Muscle layer of duodenum (tissue), 2 donors: ENCODE results near the gene RASSF3.

Experiments
- H3K27ac ChIP-seq: one replicate; pipeline ENCODE4 v1.7.0; 2013; ENCODE audit warnings: mild to moderate bottlenecking, low read length
- H3K27me3 ChIP-seq: one replicate; pipeline ENCODE4 v1.7.0; 2013; ENCODE audit warnings: low read depth, mild to moderate bottlenecking, control low read depth, low read length
- H3K36me3 ChIP-seq, 2 donors: one replicate each; pipeline ENCODE4 v1.7.0; 2013; ENCODE audit warnings: low read length in 2 of 2, control low read depth in 1 of 2, mild to moderate bottlenecking in 1 of 2; ENCODE audit not compliant: insufficient read depth in 2 of 2, control insufficient read depth in 1 of 2
- H3K4me1 ChIP-seq, 2 donors: one replicate each; pipeline ENCODE4 v1.7.0; 2013; ENCODE audit warnings: low read length in 2 of 2, mild to moderate bottlenecking in 2 of 2, control low read depth in 1 of 2, moderate library complexity in 1 of 2; ENCODE audit not compliant: insufficient read depth in 2 of 2, control insufficient read depth in 1 of 2
- H3K4me3 ChIP-seq, 2 donors: one replicate each; pipeline ENCODE4 v1.7.0; 2013; ENCODE audit warnings: low read length in 2 of 2, low read depth in 1 of 2, mild to moderate bottlenecking in 1 of 2
- H3K9me3 ChIP-seq, 2 donors: one replicate each; pipeline ENCODE4 v1.7.0; 2013; ENCODE audit warnings: low read length in 2 of 2, control low read depth in 1 of 2, mild to moderate bottlenecking in 1 of 2; ENCODE audit not compliant: control insufficient read depth in 1 of 2
- donor health status: healthy.

RASSF3 gene

GRCh38 chr12:64673490-64674169 lies 63.3 kb downstream of the RASSF3 start:
- peaks cover 49 to 60% of the 10 kb centered on the region in 2 donors for H3K4me1 ChIP-seq
- no peak overlapping the region for H3K4me3 ChIP-seq
- H3K27me3 ChIP-seq, result no peaks in the 10 kb centered on the region
- H3K36me3 ChIP-seq, result no peaks in the 10 kb centered on the region
- peak overlapping the region; percentile 90 for H3K27ac ChIP-seq
- H3K9me3 ChIP-seq, result no peaks in the 10 kb centered on the region

- peak overlapping the region; percentile 90 for H3K27ac ChIP-seq
- peaks cover 50 to 65% of the 10 kb centered on the region in 2 donors for H3K4me1 ChIP-seq
Measured at GRCh38 chr12:64674367-64674922, 64.2 kb downstream of the RASSF3 start.

GRCh38 chr12:64675795-64676194 lies 65.5 kb downstream of the RASSF3 start:
- H3K4me1 ChIP-seq, result peaks cover 46 to 73% of the 10 kb centered on the region in 2 donors
- peak overlapping the region in 1 of 2 donors; percentile 11 for H3K4me3 ChIP-seq
- peak overlapping the region; percentile 75 for H3K27ac ChIP-seq
- H3K9me3 ChIP-seq, result no peaks in the 10 kb centered on the region
- H3K27me3 ChIP-seq, result no peaks in the 10 kb centered on the region
- no peaks in the 10 kb centered on the region for H3K36me3 ChIP-seq

More at GRCh38 chr12:64674367-64674922, 64.2 kb downstream of the RASSF3 start:
- H3K9me3 ChIP-seq, result no peaks in the 10 kb centered on the region
- H3K36me3 ChIP-seq, result no peaks in the 10 kb centered on the region
- no peak overlapping the region for H3K4me3 ChIP-seq
- H3K27me3 ChIP-seq, result no peaks in the 10 kb centered on the region

GRCh38 chr12:64678248-64678647 lies 68.0 kb downstream of the RASSF3 start:
- peaks cover 40 to 78% of the 10 kb centered on the region in 2 donors for H3K4me1 ChIP-seq
- no peaks in the 10 kb centered on the region for H3K27me3 ChIP-seq
- H3K27ac ChIP-seq, result no peak overlapping the region
- no peaks in the 10 kb centered on the region for H3K36me3 ChIP-seq
- H3K9me3 ChIP-seq, result no peaks in the 10 kb centered on the region
- H3K4me3 ChIP-seq, result no peak overlapping the region

GRCh38 chr12:64678835-64679234 lies 68.5 kb downstream of the RASSF3 start:
- Histone ChIP-seq H3K4me3 (no peak overlapping the region), H3K9me3 (no peaks in the 10 kb centered on the region), H3K4me1 (peaks cover 36 to 78% of the 10 kb centered on the region in 2 donors), H3K27ac (no peak overlapping the region), H3K36me3 (no peaks in the 10 kb centered on the region), H3K27me3 (no peaks in the 10 kb centered on the region)

GRCh38 chr12:64679487-64680001 lies 69.2 kb downstream of the RASSF3 start:
- H3K27me3 ChIP-seq, result no peaks in the 10 kb centered on the region
- H3K9me3 ChIP-seq, result no peaks in the 10 kb centered on the region
- H3K36me3 ChIP-seq, result no peaks in the 10 kb centered on the region
- H3K4me3 ChIP-seq, result peak overlapping the region; percentile 18 to 25
- H3K27ac ChIP-seq, result peak overlapping the region; percentile 82
- H3K4me1 ChIP-seq, result peaks cover 29 to 79% of the 10 kb centered on the region in 2 donors

GRCh38 chr12:64680235-64680634 lies 69.9 kb downstream of the RASSF3 start:
- Histone ChIP-seq H3K36me3 (no peaks in the 10 kb centered on the region), H3K4me3 (peak overlapping the region in 1 of 2 donors; percentile 18), H3K27ac (peak overlapping the region; percentile 82), H3K27me3 (no peaks in the 10 kb centered on the region), H3K4me1 (peaks cover 28 to 78% of the 10 kb centered on the region in 2 donors), H3K9me3 (no peaks in the 10 kb centered on the region)

GRCh38 chr12:64681200-64682052 lies 71.1 kb downstream of the RASSF3 start:
- Histone ChIP-seq H3K27me3 (no peaks in the 10 kb centered on the region), H3K27ac (no peak overlapping the region), H3K36me3 (no peaks in the 10 kb centered on the region), H3K4me1 (peaks cover 22 to 73% of the 10 kb centered on the region in 2 donors), H3K4me3 (no peak overlapping the region), H3K9me3 (no peaks in the 10 kb centered on the region)

- no peaks in the 10 kb centered on the region for H3K36me3 ChIP-seq
- H3K27ac ChIP-seq, result peak overlapping the region; percentile 17
- H3K27me3 ChIP-seq, result no peaks in the 10 kb centered on the region
- peak overlapping the region in 1 of 2 donors; percentile 36 for H3K4me3 ChIP-seq
- H3K4me1 ChIP-seq, result peaks cover 22 to 65% of the 10 kb centered on the region in 2 donors
- no peaks in the 10 kb centered on the region for H3K9me3 ChIP-seq
Measured at GRCh38 chr12:64682572-64683277, 72.4 kb downstream of the RASSF3 start.

- no peaks in the 10 kb centered on the region for H3K9me3 ChIP-seq
- H3K4me3 ChIP-seq, result no peak overlapping the region
- peaks cover 22 to 65% of the 10 kb centered on the region in 2 donors for H3K4me1 ChIP-seq
- H3K27me3 ChIP-seq, result no peaks in the 10 kb centered on the region
- peaks cover 0 to 5% of the 10 kb centered on the region in 2 donors for H3K36me3 ChIP-seq
- no peak overlapping the region for H3K27ac ChIP-seq
Measured at GRCh38 chr12:64683816-64684543, 73.7 kb downstream of the RASSF3 start.
